ENCODE results near the gene MOCOS. TPM values are rescaled to one million over a fixed set of nuclear protein-coding genes. Genes with fewer than 3 reads are reported as not detected.

Gene MOCOS
- total RNA-seq, 1 experiment from 2014 or later, result 3.0 TPM

GRCh38 chr18:36200354-36200771, 13.1 kb downstream of the MOCOS start:
- Histone ChIP-seq H3K9me3 (ENCODE audit: control insufficient read depth, insufficient read depth, low read depth, low read length) (no peaks in the 10 kb centered on the region), H3K4me3 (ENCODE audit: low read depth in 2 of 2, low read length in 2 of 2) (no peak overlapping the region), H3K27ac (ENCODE audit: low read length) (no peak overlapping the region), H3K36me3 (ENCODE audit: control insufficient read depth, insufficient read depth, low read length) (no peaks in the 10 kb centered on the region), H3K4me1 (ENCODE audit: control insufficient read depth, insufficient read depth, low read length) (no peaks in the 10 kb centered on the region), H3K27me3 (ENCODE audit: control insufficient read depth, insufficient read depth, low read length) (no peaks in the 10 kb centered on the region)
- no peak for ATAC-seq
- DNase-seq (ENCODE audit: low read depth, low spot score), result no peak
- ChIA-PET CTCF (no interaction called here), POLR2A (no interaction called here)
- in situ Hi-C loops (cut with HindIII; ENCODE audit: low pct_unique_long_range_greater_than_20kb, low sequenced_read_pairs) (no loop called here), intact Hi-C loops (cut with micrococcal nuclease; ENCODE audit: unreplicated experiment) (no loop called here)
- no TSS peak for BruUV-seq (replicated peaks)
- TF ChIP-seq TCF7L2 (IDR thresholded peaks at IDR 0.05; ENCODE audit: low read depth, low read length), result no peak
- no peak for TF ChIP-seq REST (IDR thresholded peaks at IDR 0.05; ENCODE audit: insufficient read depth in 1 of 2, low read depth in 2 of 2, low read length in 1 of 2)
- TF ChIP-seq CTCF (IDR thresholded peaks at IDR 0.05), result no peak
- no peak for TF ChIP-seq SIN3A (IDR thresholded peaks at IDR 0.05; ENCODE audit: borderline replicate concordance, insufficient read depth, low read depth, low read length)
- TF ChIP-seq POLR2AphosphoS5 (IDR thresholded peaks at IDR 0.05; ENCODE audit: low read depth, low read length), result no peak

GRCh38 chr18:36201765-36202164, 14.5 kb downstream of the MOCOS start:
- ChIA-PET CTCF (no interaction called here), POLR2A (no interaction called here)
- ATAC-seq, result no peak
- TF ChIP-seq REST (IDR thresholded peaks at IDR 0.05; ENCODE audit: insufficient read depth in 1 of 2, low read depth in 2 of 2, low read length in 1 of 2) (no peak), TCF7L2 (IDR thresholded peaks at IDR 0.05; ENCODE audit: low read depth, low read length) (no peak), CTCF (IDR thresholded peaks at IDR 0.05) (no peak), SIN3A (IDR thresholded peaks at IDR 0.05; ENCODE audit: borderline replicate concordance, insufficient read depth, low read depth, low read length) (no peak), POLR2AphosphoS5 (IDR thresholded peaks at IDR 0.05; ENCODE audit: low read depth, low read length) (no peak)
- BruUV-seq (replicated peaks), result no TSS peak
- H3K27ac ChIP-seq (ENCODE audit: low read length), result no peak overlapping the region
- no peaks in the 10 kb centered on the region for H3K9me3 ChIP-seq (ENCODE audit: control insufficient read depth, insufficient read depth, low read depth, low read length)
- no peak for DNase-seq (ENCODE audit: low read depth, low spot score)
- in situ Hi-C loops (cut with HindIII; ENCODE audit: low pct_unique_long_range_greater_than_20kb, low sequenced_read_pairs) (no loop called here), intact Hi-C loops (cut with micrococcal nuclease; ENCODE audit: unreplicated experiment) (no loop called here)
- no peaks in the 10 kb centered on the region for H3K4me1 ChIP-seq (ENCODE audit: control insufficient read depth, insufficient read depth, low read length)
- H3K36me3 ChIP-seq (ENCODE audit: control insufficient read depth, insufficient read depth, low read length), result no peaks in the 10 kb centered on the region
- no peak overlapping the region for H3K4me3 ChIP-seq (ENCODE audit: low read depth in 2 of 2, low read length in 2 of 2)
- H3K27me3 ChIP-seq (ENCODE audit: control insufficient read depth, insufficient read depth, low read length), result no peaks in the 10 kb centered on the region
